H1 (cell line): Measurements from ENCODE around the gene C15orf39. TPM values are rescaled to one million over a fixed set of nuclear protein-coding genes. Genes with fewer than 3 reads are reported as not detected.

Source experiments
- CTCF ChIA-PET: fragments of 300-600 bp; sonication (Branson Sonifier 250); formaldehyde crosslinking; loops from one replicate; lab custom pipeline; 2021; ENCODE audit not compliant: partially characterized antibody; lab: Charles Lee
- POLR2A ChIA-PET: fragments of 300-600 bp; sonication (Branson Sonifier 250); formaldehyde crosslinking; loops from one replicate; lab custom pipeline; 2021; ENCODE audit warnings: inconsistent platforms; ENCODE audit not compliant: partially characterized antibody; lab: Charles Lee
- DNase-seq, 2 experiments: peaks; one replicate each; pipeline versions ENCODE4 v3.0.0 to v3.0.0-alpha.2; 2010 to 2022; ENCODE audit warnings: low spot score in 2 of 2, low read depth in 1 of 2, mixed read lengths in 1 of 2
- FAIRE-seq: peaks from 2 replicates; lab custom pipeline; 2011; peaks lifted over from hg19 to GRCh38; lab: Jason Lieb, UNC
- H2AFZ ChIP-seq: 2 replicates; pipeline ENCODE4 v1.8.1; 2012; ENCODE audit warnings: low read length, inconsistent platforms
- H2AK5ac ChIP-seq: 2 replicates; pipeline ENCODE4 v1.6.1; 2013; ENCODE audit warnings: low read depth, low read length
- H2BK120ac ChIP-seq: replicated peaks from 2 replicates; pipeline ENCODE3; 2013; ENCODE audit warnings: low read depth, low read length, inconsistent platforms
- H2BK12ac ChIP-seq: 2 replicates; pipeline ENCODE4 v1.6.1; 2013; ENCODE audit warnings: low read depth, low read length
- H2BK15ac ChIP-seq: 2 replicates; pipeline ENCODE4 v1.6.1; 2013; ENCODE audit warnings: low read length
- H2BK20ac ChIP-seq: 2 replicates; pipeline ENCODE4 v1.6.1; 2013; ENCODE audit warnings: low read length
- H2BK5ac ChIP-seq: 2 replicates; pipeline ENCODE4 v1.6.1; 2013; ENCODE audit warnings: low read depth, low read length
- H3K14ac ChIP-seq: 2 replicates; pipeline ENCODE4 v1.6.1; 2013; ENCODE audit warnings: inconsistent platforms; ENCODE audit not compliant: insufficient read length
- H3K18ac ChIP-seq: 2 replicates; pipeline ENCODE4 v1.6.1; 2013; ENCODE audit warnings: low read length; ENCODE audit errors: extremely low read depth
- H3K23ac ChIP-seq: 2 replicates; pipeline ENCODE4 v1.6.1; 2013; ENCODE audit warnings: inconsistent platforms; ENCODE audit not compliant: insufficient read length
- H3K23me2 ChIP-seq: 2 replicates; pipeline ENCODE4 v1.6.1; 2013; ENCODE audit warnings: low read depth, low read length
- H3K27ac ChIP-seq: 2 replicates; pipeline ENCODE4 v1.6.1; 2011; ENCODE audit warnings: low read depth, low read length, inconsistent platforms
- H3K27me3 ChIP-seq, 4 experiments: replicated peaks in 1 of 4; 1 replicate in 1 of 4; 2 replicates in 3 of 4; pipeline versions ENCODE4 v1.6.1 to v1.8.1; 2011 to 2013; ENCODE audit warnings: low read length in 3 of 4, mild to moderate bottlenecking in 3 of 4, inconsistent platforms in 2 of 4, mixed read lengths in 2 of 4, moderate library complexity in 1 of 4; ENCODE audit not compliant: control insufficient read depth in 3 of 4, insufficient read depth in 3 of 4; ENCODE audit errors: extremely low read depth in 1 of 4
- H3K36me3 ChIP-seq, 4 experiments: 2 replicates each; pipeline versions ENCODE4 v1.6.1 to v1.8.1; 2011 to 2013; ENCODE audit warnings: mild to moderate bottlenecking in 4 of 4, low read length in 3 of 4, moderate library complexity in 2 of 4, control low read depth in 1 of 4, inconsistent platforms in 1 of 4; ENCODE audit not compliant: insufficient read depth in 4 of 4, control insufficient read depth in 2 of 4
- H3K4ac ChIP-seq: replicated peaks from 2 replicates; pipeline ENCODE3; 2013; ENCODE audit warnings: low read length, low read depth, mixed read lengths, inconsistent platforms; ENCODE audit not compliant: insufficient read length
- H3K4me1 ChIP-seq, 4 experiments: replicated peaks in 1 of 4; 1 replicate in 1 of 4; 2 replicates in 3 of 4; pipeline versions ENCODE4 v1.6.1 to v1.8.1; 2011 to 2013; ENCODE audit warnings: low read length in 3 of 4, inconsistent platforms in 2 of 4, mixed read lengths in 1 of 4; ENCODE audit not compliant: insufficient read depth in 4 of 4, control insufficient read depth in 3 of 4
- H3K4me2 ChIP-seq, 2 experiments: 2 replicates each; pipeline versions ENCODE4 v1.6.1 to v1.8.1; 2011 to 2013; ENCODE audit warnings: low read depth in 2 of 2, low read length in 2 of 2, control low read depth in 1 of 2, inconsistent platforms in 1 of 2, mild to moderate bottlenecking in 1 of 2; ENCODE audit not compliant: insufficient read depth in 1 of 2
- H3K4me3 ChIP-seq, 4 experiments: fragments of 200-600, 300-600 bp in 1 of 4; sonication (generic), shearing (Covaris generic), sonication (Bioruptor Twin) in 1 of 4; 2 replicates each; pipeline versions ENCODE4 v1.5.1 to v1.8.1; 2011 to 2016; ENCODE audit warnings: low read length in 4 of 4, low read depth in 3 of 4, control low read depth in 2 of 4, inconsistent platforms in 2 of 4, mild to moderate bottlenecking in 2 of 4, mixed read lengths in 1 of 4, moderate library complexity in 1 of 4; ENCODE audit not compliant: insufficient read depth in 2 of 4; ENCODE audit errors: extremely low read depth in 1 of 4
- H3K56ac ChIP-seq: replicated peaks from 2 replicates; pipeline ENCODE3; 2013; ENCODE audit warnings: low read depth, mild to moderate bottlenecking, mixed read lengths, low read length, inconsistent platforms; ENCODE audit not compliant: insufficient read length
- H3K79me1 ChIP-seq: 2 replicates; pipeline ENCODE4 v1.6.1; 2013; ENCODE audit warnings: low read depth, low read length, control low read depth
- H3K79me2 ChIP-seq, 2 experiments: 2 replicates each; pipeline versions ENCODE4 v1.6.1 to v1.8.1; 2012 to 2013; ENCODE audit warnings: low read length in 2 of 2, mild to moderate bottlenecking in 2 of 2, inconsistent platforms in 1 of 2; ENCODE audit not compliant: insufficient read depth in 2 of 2, control insufficient read depth in 1 of 2
- H3K9ac ChIP-seq, 4 experiments: replicated peaks in 1 of 4; 1 replicate in 1 of 4; 2 replicates in 3 of 4; pipeline versions ENCODE4 v1.6.1 to v1.8.1; 2011 to 2013; ENCODE audit warnings: low read depth in 3 of 4, low read length in 3 of 4, control low read depth in 2 of 4, mild to moderate bottlenecking in 2 of 4, moderate library complexity in 2 of 4, inconsistent platforms in 1 of 4; ENCODE audit errors: extremely low read depth in 1 of 4
- H3K9me3 ChIP-seq, 2 experiments: 2 replicates each; pipeline versions ENCODE4 v1.6.1 to v1.8.1; 2012 to 2013; ENCODE audit warnings: mild to moderate bottlenecking in 2 of 2, moderate library complexity in 2 of 2, control low read depth in 1 of 2, inconsistent platforms in 1 of 2, low read depth in 1 of 2, low read length in 1 of 2, mixed read lengths in 1 of 2; ENCODE audit not compliant: insufficient read depth in 2 of 2
- H4K20me1 ChIP-seq, 2 experiments: replicated peaks in 1 of 2; 2 replicates each; pipeline versions ENCODE3 to v1.8.1; 2011 to 2013; ENCODE audit warnings: inconsistent platforms in 2 of 2, low read length in 2 of 2, mild to moderate bottlenecking in 1 of 2; ENCODE audit not compliant: insufficient read depth in 2 of 2, control insufficient read depth in 1 of 2
- H4K5ac ChIP-seq: 2 replicates; pipeline ENCODE4 v1.6.1; 2013; ENCODE audit warnings: low read length, low read depth, mixed read lengths, inconsistent platforms; ENCODE audit not compliant: insufficient read length
- H4K8ac ChIP-seq: 2 replicates; pipeline ENCODE4 v1.8.0; 2013; ENCODE audit warnings: mild to moderate bottlenecking, moderate library complexity, low read length, inconsistent platforms; ENCODE audit not compliant: insufficient read depth; ENCODE audit errors: extremely low read depth
- H4K91ac ChIP-seq: replicated peaks from 2 replicates; pipeline ENCODE3; 2013; ENCODE audit warnings: low read length, mixed read lengths, inconsistent platforms; ENCODE audit not compliant: insufficient read length
- BRCA1 ChIP-seq: IDR thresholded peaks from 2 replicates; pipeline ENCODE4 v1.6.1; 2012; ENCODE audit warnings: low read depth, low read length, improper control_type of control experiment
- EGR1 ChIP-seq: IDR thresholded peaks from 2 replicates; pipeline ENCODE4 v1.6.1; 2011; ENCODE audit warnings: low read depth, low read length, borderline replicate concordance
- HDAC2 ChIP-seq, 2 experiments: fragments of 300-600 bp in 1 of 2; sonication (generic) in 1 of 2; IDR thresholded peaks; 2 replicates each; pipeline ENCODE4 v1.6.1; 2011 to 2012; ENCODE audit warnings: low read depth in 2 of 2, low read length in 2 of 2, mild to moderate bottlenecking in 2 of 2, moderate library complexity in 2 of 2, borderline replicate concordance in 1 of 2, inconsistent platforms in 1 of 2
- JUN ChIP-seq: IDR thresholded peaks from 2 replicates; pipeline ENCODE4 v1.6.1; 2011; ENCODE audit warnings: low read depth, mild to moderate bottlenecking, improper control_type of control experiment, low read length
- KDM1A ChIP-seq: fragments of 200-600, 300-600 bp; sonication (generic); IDR thresholded peaks from 2 replicates; pipeline ENCODE4 v1.7.1; 2016; ENCODE audit warnings: mild to moderate bottlenecking, low read length, borderline replicate concordance
- NANOG ChIP-seq: IDR thresholded peaks from 2 replicates; pipeline ENCODE4 v1.6.1; 2011; ENCODE audit warnings: low read length, low read depth, mild to moderate bottlenecking, inconsistent platforms; ENCODE audit not compliant: insufficient read depth, poor library complexity, severe bottlenecking
- NRF1 ChIP-seq: IDR thresholded peaks from 2 replicates; pipeline ENCODE4 v1.6.1; 2011; ENCODE audit warnings: mild to moderate bottlenecking, low read depth, low read length, improper control_type of control experiment
- POLR2AphosphoS5 ChIP-seq: IDR thresholded peaks from 2 replicates; pipeline ENCODE4 v1.6.1; 2011; ENCODE audit warnings: low read depth, low read length
- SP4 ChIP-seq: IDR thresholded peaks from 2 replicates; pipeline ENCODE4 v1.6.1; 2012; ENCODE audit warnings: low read length, inconsistent platforms
- WGBS, 2 experiments: shearing (Covaris generic) in 1 of 2; methylation state at CpG; one replicate each; pipeline versions ENCODE4 v1.1.6 to v1.1.7; 2013 to 2015; ENCODE audit warnings: low lambda C conversion rate in 2 of 2, mixed read lengths in 2 of 2, inconsistent platforms in 1 of 2, low coverage in 1 of 2, missing lambda C conversion rate in 1 of 2; ENCODE audit not compliant: insufficient replicate concordance in 2 of 2, insufficient coverage in 1 of 2, insufficient read length in 1 of 2; ENCODE audit errors: extremely low coverage in 1 of 2, missing lambda C conversion rate in 1 of 2; 5-methylcytosine and 5-hydroxymethylcytosine counted together
- polyA plus RNA-seq, 7 experiments: library from polyadenylated mRNA; depleted of rRNA in 3 of 7; stranded (reverse) in 5 of 7; unstranded in 2 of 7; fragments of >200 nt in 5 of 7; fragments of 200-250 nt in 2 of 7; gene quantifications; 1 replicate in 5 of 7; 2 replicates in 1 of 7; 4 replicates in 1 of 7; pipeline versions ENCODE4 v1.2.1 to v1.2.3, GENCODE V29; 2011 to 2013; ENCODE audit warnings: missing spikeins in 2 of 7, mixed read lengths in 2 of 7
- total RNA-seq: library from RNA; stranded (reverse); fragmentation: NEBNext Ultra II Directional; extraction: Animal tissue kit (Norgen Biotek cat#: 25700); gene quantifications from 2 replicates; pipeline ENCODE4 v1.2.1, GENCODE V29; 2021
- TF ChIP-seq, protein P1 (sequence below): IDR thresholded peaks from 2 replicates; pipeline ENCODE4 v1.6.1; 2012; ENCODE audit warnings: inconsistent platforms

C15orf39 gene
- total and polyA plus RNA-seq, 2 of the 8 experiments (the other 6 are each of a cell fraction or from before 2014, with no cell fraction given), result 13.8 to 38.5 TPM

DNA sequence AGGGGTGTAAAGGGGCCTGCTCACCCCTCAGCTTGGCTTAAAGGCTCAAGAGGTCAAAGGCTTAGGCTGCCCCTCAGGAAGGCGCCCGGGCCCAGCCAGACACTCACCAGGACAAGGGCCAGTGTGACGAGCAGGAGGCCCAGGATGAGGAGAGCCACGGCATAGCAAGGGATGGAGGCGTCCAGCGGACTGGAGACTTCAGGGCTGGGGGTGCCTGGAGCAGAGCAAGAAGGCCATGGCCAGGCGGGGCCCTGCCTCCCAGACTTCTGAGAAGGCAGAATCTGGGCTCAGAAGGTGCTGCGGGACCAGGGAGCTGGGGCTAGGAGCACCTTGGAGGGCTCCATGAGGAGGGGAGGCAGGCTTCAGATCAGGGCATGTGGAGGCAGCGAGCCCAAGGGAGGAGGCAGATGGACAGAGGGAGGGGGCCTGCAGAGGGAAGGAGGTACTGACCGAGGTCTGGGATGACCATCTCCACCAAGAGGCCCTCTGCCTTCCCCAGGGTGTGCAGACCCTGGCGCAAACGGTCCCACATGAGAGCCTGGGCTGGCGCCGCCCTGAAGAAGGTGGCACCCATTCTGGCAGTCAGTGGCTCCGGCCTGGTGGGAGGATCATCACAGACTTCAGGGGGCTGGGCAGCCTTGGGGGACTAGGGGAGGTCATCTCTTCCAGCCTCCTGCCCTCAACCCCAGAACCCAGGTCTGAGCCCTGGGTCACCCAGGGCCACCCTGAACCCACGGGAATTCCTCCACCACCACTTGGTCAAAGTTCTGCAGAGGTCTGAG lies 24.5 kb downstream of the C15orf39 start:
- H2BK120ac ChIP-seq, result no peak overlapping the region
- no peak overlapping the region for H2AK5ac ChIP-seq
- H3K9me3 ChIP-seq, result no peaks in the 10 kb centered on the region
- H3K27me3 ChIP-seq, result no peaks in the 10 kb centered on the region; a peak in 1 of 7 replicates
- CTCF ChIA-PET, result interaction anchor here (0.6 to 2.0 kb wide), 3 partner anchors 19 to 291 kb away, joined by 3 to 4 read pairs (median 3); no protein-coding TSS in a partner anchor
- H4K8ac ChIP-seq, result no peak overlapping the region
- no peak overlapping the region for H3K14ac ChIP-seq
- H4K91ac ChIP-seq, result no peak overlapping the region
- H2AFZ ChIP-seq, result no peak overlapping the region
- H3K27ac ChIP-seq, result no peak overlapping the region
- DNase-seq (no peak), FAIRE-seq (no peak)
- H3K36me3 ChIP-seq, result no peaks in the 10 kb centered on the region
- no peaks in the 10 kb centered on the region for H3K23me2 ChIP-seq
- POLR2A ChIA-PET, result no interaction called here
- no peak overlapping the region for H3K4me2 ChIP-seq
- H2BK5ac ChIP-seq, result no peak overlapping the region
- H2BK20ac ChIP-seq, result no peak overlapping the region
- H4K20me1 ChIP-seq, result no peaks in the 10 kb centered on the region
- H3K79me2 ChIP-seq, result no peaks in the 10 kb centered on the region
- no peak overlapping the region for H2BK15ac ChIP-seq
- H3K79me1 ChIP-seq, result no peaks in the 10 kb centered on the region
- no peak overlapping the region for H4K5ac ChIP-seq
- no peak overlapping the region for H3K4me3 ChIP-seq
- H3K23ac ChIP-seq, result no peak overlapping the region
- no peak overlapping the region for H3K9ac ChIP-seq
- 94% methylated on average over 15 of the region's 16 CpGs; no CpG with 5 or more reads in 1 of the 2 experiments for WGBS, 2 experiments
- no peaks in the 10 kb centered on the region; a peak in 2 of 7 replicates for H3K4me1 ChIP-seq
- no peak overlapping the region for H3K4ac ChIP-seq
- H3K18ac ChIP-seq, result no peak overlapping the region
- no peak overlapping the region for H2BK12ac ChIP-seq
- H3K56ac ChIP-seq, result no peak overlapping the region
- TF ChIP-seq SP4 (no peak), JUN (no peak), NRF1 (no peak), BRCA1 (no peak), NANOG (no peak), EGR1 (no peak), POLR2AphosphoS5 (no peak), KDM1A (no peak), HDAC2 (IDR thresholded peaks at IDR 0.05; ENCODE audit: borderline replicate concordance in 1 of 2, low read depth in 2 of 2, low read length in 2 of 2) (no peak)
- TF ChIP-seq, protein P1, sequence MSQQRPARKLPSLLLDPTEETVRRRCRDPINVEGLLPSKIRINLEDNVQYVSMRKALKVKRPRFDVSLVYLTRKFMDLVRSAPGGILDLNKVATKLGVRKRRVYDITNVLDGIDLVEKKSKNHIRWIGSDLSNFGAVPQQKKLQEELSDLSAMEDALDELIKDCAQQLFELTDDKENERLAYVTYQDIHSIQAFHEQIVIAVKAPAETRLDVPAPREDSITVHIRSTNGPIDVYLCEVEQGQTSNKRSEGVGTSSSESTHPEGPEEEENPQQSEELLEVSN, result no peak
